HG02884 (cell line): Measurements from ENCODE around the gene AJM1.

ENCODE experiments used
- ATAC-seq: cut with Tn5 transposase; IDR thresholded peaks from one replicate; pipeline ENCODE4 v1.9.1; 2021; ENCODE audit warnings: mild to moderate bottlenecking, moderate library complexity; ENCODE audit not compliant: unreplicated experiment

Gene AJM1

DNA sequence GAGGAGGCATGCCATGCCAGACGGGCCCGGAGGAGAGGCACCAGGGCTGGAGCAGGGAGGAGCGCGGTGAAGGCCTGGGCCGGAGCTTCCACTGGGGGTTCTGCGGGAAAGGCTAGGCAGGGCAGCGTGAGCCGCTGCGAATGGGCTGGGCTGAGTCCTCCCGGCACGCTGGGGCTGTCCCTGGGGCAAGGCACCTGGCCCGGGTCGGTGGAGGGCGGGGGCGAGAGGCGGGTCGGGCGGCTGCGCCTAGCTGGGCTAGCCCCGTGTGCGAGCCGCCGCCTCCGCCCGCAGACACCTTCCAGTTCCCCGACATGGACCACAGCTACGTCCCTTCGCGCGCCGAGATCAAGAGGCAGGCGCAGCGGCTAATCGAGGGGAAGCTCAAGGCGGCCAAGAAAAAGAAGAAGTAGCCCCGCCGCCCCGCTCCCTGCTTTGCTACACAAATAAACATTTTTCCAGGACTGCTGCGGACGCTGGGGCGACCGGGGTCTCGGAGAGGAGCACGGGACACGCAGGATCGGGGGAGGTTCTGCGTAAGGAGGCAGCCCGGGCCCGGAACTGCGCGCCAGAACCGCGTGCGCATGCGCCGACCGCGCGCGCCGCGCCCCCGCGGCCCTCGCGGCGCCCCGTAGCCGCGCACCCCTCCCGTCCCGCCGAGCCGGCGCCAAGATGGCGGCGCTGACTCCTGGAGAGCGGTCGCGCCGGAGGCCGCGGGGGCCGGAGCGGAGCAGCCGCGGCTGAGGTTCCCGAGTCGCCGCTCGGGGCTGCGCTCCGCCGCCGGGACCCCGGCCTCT lies 34.8 kb upstream of the AJM1 start, which contains the start of gene RABL6:
Gene RABL6, plus strand, starts transcription at position 668 of the 794 bp plus-strand sequence. CDS start 249 bp downstream, outside the sequence.
- peak; percentile 64 for ATAC-seq

DNA sequence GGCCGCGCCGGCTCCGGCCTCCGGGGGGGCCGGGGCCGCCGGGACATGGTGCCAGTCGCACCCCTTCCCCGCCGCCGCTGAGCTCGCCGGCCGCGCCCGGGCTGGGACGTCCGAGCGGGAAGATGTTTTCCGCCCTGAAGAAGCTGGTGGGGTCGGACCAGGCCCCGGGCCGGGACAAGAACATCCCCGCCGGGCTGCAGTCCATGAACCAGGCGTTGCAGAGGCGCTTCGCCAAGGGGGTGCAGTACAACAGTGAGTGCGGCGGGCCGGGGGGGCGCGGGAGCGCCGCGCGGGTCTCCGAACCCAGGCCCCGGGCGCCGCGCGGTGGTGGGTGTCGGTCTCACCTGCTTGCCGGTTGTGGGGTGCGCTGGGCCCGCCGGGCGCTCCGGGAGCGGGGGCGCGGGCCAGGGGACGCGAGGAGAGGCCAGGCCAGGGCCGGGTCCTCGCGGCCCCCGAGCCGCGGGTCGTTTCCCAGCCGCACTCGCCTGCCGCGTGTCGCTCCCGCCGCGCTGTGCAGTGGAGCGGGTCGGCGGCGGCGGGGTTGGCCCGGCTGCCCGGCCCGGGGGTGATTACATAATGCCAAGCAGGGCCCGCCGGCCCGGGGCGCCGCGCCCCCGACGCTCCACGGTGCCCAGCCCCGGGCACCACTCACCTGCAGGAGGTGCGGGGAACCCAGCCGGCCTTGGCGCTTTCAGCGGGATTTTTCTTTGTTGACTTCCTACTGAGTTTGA lies 34.0 kb upstream of the AJM1 start:
- ATAC-seq: peak; percentile 37

DNA sequence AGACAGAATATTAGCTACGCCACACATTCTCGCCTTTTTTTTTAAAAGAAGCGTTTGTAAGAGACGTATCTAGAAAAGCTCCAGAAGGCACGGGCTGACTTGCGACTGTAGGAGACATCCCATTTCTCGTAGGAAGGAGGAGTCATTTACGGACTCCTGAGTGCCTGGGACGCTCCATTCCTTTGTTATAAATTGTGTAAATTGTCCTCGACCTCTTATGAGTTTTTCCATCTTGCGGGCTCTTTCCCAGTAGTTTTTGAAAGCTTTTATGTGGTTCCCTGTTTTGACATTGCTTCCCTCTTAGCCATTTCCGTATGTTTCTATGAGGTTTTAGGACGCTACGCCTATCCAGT lies 33.5 kb upstream of the AJM1 start:
- no peak for ATAC-seq

DNA sequence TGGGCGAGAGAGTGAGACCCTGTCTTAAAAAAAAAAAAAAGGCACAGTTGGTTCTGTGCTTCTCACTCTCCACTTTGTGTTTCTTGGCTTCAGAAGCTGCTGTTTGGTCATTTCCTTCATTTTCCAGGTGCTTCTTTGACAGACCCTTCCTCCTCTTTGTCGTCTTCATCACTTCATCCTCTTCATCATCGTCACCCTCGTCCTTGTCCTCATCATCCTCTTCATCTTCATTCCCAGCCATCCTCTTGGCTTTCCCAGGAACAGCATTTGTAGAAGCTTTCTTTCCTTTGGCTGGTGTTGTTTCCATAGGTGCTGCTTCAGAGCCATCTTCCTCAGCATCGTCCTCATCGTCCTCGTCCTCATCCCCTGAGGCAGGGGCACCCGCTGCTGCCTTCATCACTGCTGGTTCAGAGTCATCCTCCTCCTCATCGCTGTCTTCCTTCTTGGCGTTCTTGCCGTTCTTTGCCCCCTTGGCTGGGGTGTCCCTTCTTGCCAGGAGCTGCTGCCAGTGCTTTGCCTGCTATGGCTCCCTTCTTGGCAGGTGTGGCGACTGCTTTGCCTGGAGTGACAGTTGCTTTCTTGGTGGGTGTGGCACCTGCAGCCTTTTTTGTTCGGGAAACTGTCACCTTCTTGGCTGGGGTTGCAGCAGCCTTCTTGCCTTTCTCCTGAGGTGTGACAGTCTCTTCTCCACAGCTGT lies 27.4 kb upstream of the AJM1 start:
- no peak for ATAC-seq

DNA sequence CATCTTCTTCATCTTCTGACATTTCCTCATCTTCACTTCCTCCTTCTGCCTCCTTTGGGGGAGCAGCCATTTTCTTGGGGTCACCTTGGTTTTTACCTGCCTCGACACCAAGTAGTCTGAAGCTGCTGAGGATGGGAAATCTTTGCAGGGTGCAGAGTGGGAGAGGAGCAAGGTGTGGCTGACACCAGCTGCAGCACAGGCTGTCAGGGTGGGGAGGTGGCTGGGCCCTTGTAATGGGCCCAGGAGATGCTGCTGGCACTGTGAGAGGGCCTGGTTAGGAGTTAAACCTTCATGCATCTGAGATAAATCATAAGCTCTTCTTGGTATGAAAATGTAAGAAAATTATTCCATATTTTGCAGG lies 26.9 kb upstream of the AJM1 start:
- ATAC-seq: no peak

DNA sequence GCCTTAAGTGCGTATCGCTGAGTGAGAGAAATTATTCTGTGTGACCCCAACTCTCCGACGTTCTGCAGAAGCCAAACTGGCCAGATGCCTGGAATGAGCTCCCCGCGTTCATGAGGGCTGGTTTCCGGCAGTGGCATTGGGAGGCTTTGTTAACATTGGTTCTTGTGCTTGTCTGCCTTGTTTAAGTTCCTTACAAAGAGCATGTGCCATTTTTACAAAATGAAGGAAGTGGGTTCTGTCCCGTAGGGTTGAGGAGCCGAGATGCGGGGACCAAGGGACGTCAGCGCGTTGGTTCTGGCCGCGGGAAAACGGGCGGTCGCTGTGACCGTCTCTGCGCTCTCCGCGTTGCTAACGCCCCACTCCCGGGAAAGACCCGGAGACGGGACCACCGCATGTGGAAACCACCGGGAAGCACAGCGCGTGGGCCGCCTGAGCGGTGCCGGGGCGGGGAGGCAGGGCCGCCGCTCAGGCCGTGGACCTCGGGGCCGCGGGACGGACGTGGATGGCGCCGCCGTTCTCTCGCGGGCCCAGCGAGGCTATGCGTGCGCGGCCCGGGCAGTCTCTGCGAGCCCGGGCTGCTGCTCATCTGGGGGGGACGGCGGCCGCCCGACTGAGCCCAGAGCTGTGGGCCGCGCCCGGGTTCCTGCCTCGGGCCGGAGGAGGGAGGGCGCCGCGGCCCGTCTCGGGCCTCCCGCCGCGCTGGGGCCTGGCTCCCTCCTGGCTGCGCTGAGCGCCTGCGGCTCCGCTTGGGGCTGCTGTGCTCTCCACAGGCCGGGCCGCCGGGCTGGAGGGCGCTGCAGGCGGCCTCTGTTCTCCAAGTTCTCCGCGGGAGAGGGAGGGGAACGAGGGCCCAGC lies 21.1 kb upstream of the AJM1 start:
- no peak for ATAC-seq

DNA sequence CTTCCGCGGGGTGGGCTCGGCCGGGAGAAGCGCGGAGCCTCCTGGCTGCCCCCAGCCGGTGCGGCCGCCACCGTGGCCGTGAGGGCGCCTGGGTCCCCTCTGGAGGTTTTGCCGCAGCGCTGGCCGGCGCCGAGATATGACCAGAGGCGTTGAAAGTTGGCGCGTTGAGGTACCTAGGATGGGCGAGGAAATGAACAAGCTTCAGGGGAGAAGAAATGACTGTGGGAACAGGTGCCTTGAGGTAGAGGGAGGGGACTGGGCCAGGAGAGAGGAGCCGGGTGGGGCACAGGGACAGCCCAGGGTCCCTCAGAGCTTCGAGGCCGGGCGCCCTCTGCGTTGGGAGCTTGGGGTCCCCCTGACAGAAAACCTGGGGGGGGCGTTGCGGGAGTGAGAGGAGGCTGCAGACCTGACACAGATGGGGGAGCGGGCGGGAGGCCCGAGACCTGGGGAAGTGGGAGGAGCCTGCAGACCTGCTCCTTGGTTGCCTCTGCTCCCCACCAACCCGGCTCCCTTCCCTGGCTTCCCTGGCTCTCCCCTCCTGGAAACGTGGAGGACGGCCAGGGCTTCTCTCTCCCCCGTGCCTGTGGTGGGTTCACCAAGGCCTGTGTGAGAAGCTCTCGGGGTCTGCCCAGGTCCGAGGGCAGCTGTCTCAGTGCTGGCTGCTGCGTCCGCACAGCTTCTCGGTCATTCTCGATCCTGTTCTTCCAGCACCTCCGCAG lies 20.3 kb upstream of the AJM1 start:
- no peak for ATAC-seq

DNA sequence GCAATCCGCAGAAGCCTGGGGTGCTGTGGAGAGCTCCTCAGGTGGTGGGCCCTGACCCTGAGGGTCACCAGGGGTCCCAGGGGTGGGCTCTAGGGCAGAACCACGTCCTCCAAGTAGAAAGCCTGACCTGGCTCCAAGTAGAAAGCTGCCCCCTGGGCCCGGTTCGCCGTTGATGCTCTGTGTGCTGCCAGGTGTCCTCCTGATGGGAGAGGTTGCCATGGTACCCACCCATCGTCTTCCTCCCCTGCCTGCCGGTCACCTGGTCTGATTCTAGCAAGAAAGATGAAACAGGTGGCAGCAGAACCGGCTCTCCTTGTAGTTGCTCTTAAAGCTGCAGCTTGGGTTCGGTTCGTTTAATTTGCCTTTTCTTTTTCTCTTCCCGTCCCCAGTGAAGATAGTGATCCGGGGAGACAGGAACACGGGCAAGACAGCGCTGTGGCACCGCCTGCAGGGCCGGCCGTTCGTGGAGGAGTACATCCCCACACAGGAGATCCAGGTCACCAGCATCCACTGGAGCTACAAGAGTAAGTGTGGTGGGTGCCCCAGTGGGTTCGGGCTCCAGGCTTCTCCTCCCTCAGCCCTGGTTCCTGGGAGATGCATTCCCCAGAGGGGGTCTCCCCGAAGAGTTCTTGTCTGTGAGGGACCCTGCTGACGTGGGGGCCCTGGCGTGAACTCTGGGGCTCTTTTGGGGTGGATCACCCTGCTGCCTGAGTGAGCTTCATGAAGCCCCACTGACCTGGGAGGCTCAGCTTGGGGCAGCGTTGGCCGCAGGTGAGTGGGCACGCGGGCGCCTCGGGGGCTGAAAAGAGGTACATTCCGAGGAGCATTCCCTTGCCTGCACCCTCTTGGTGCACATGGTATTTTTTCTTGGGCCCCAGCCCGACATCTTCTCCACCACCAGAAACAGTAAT lies 18.9 kb upstream of the AJM1 start:
- no peak for ATAC-seq

DNA sequence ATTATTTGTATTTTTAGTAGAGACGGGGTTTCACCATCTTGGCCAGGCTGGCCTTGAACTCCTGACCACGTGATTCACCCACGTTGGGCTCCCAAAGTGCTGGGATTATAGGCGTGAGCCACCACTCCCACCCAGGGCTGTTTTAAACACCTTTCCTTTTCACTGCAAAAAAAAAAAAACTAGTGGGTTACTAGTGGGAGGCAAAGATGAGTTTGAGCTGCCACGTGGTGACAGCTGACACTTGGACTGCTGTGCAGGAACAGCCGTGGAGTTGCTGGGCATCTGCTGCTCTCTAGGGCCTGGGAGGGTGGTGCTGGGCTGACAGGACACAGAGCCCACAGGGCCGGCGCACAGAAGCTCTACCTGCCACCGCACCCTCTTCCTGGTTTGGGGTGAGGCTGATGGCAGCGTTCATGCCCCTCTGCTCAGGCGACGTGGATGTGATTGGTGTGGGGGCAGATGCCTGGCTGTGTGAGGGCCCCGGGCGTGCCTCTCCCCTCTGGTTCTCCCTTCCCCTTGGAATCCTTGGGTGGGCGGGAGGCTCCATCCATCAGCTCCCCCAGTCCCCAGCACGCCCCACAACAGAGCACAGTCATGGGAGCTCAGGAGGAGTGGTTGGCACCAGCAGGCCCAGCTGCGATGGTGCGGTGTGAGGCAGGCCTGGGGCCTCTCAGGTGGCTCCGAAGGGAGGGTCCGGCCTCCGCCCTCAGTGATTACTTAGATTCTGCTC lies 17.6 kb upstream of the AJM1 start:
- no peak for ATAC-seq

DNA sequence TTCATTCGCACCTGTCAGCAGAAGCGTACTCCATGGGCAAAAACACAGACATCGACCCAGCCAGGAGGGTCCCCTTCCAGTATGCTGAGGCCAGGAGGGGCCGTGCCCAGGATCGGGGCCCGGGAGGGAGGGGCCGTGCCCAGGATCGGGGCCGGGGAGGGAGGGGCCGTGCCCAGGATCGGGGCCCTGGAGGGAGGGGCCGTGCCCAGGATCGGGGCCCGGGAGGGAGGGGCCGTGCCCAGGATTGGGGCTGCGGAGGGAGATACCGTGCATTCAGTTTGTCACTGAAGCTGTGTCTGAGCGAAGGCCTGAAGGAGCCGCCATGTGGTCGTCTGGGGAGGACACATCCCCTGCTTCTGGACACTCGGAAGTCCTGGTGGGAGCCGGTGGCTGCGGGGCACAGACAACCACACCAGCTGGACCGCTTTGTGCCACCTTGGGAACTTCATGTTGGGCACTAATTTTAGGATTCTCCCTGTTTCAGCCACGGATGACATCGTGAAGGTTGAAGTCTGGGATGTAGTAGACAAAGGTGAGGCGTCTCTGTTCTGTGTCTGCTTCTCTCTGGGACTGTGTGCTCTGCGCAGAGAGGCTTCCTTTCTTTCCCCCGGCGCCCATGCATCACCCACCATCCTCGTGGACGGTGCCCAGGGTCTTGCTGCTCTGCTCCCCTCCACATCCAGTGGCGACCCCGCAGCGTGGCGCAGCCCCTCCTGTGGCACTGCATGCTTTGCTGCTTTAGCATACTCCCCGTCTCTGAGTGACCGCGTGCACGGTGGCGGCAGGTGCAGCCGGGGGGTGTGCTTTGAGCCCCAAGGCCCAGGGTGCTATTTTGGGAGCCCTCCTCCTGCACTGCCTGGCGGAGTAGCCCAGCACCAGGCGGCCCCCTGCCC lies 16.7 kb upstream of the AJM1 start:
- ATAC-seq: no peak

DNA sequence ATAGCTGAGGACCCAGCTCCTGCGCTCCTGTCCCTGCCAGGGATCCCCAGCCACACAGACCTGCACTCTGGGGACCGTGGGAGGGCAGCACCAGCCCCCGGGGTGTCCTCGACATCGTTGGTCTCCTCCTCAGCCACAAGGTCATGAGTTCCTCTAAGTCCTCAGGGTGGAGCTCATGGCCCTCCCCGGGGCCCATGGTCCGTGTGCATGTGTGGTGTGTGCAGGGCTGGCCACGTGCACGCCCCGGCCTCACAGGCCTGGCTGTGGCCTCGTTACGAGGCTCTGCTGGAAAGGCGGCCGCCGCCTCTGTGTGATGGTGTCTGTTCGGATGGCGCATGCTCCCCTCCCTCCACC lies 16.1 kb upstream of the AJM1 start:
- ATAC-seq: no peak

DNA sequence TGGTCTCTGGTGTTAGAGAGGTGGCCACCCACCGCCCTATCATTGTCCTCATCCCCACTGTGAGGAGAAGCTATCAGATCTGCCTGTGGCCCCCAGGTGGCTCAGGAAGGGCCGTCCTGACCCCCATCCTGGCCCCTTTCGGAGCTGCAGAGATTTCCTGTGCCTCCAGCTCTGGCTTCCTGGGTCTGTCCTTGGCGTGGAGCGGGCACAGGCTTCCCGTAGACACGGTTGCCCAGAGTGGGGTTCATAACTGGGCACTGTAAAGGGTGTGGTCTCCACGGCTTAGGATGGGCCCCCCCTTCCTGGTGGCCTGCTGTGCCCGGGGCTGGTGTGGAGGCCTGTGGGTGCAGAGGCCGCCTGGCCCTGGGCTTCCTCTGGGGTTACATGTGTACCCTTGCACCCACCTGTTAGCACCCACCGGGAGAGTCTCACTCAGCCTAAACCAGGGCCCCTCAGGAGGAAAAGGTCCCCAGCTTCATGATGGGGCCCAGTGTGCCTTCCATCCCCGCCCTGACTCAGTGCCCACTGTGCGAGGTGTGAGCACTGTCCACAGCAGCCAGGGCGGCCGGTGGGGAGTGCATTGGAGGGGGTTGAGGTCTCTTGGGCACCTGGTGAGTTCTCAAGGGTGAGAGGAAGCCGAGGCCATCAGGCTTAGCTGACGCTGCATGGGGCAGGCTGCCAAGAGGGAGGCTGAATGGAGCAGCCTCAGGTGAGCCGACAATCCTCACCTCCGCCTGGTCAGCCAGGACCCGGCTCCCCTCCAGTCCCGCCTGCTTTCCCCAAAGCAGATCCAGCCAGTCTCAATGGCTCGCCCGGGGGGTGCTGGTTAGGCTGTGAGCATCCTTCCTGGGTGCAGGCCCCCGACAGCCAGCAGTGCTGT lies 15.3 kb upstream of the AJM1 start:
- no peak for ATAC-seq

DNA sequence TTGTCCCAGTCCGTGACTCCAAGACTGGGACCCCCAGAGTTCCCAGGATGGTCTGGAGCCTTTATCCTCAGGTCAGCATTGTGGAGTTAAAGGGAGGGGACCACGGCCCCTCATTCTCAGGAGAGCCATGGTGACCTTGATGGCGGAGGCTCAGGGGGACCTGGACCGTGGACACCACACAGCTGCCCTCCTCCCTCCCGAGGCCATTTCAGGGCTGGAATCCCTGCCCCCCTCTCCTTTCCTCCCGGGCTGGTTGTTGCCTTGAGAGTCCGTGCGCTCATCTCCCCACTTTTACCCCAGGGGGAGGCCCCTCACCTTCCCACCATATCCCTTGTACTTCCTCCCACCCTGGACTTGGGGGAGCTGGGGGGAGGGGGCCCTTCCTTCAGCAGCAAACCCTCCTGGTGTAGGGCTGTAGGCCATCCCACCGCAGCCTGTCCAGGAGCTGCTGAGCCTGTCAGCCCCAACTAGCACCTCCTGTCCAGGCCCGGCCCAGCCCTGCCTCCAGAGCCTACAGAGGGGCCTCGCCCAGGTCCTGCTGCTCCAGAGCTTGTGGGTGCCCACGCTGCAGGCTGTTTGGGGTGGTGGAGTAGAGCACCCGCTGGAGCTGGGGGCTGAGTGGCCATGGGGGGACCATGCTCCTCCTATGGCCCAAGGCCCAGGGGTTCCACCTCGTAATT lies 14.3 kb upstream of the AJM1 start:
- ATAC-seq: no peak

DNA sequence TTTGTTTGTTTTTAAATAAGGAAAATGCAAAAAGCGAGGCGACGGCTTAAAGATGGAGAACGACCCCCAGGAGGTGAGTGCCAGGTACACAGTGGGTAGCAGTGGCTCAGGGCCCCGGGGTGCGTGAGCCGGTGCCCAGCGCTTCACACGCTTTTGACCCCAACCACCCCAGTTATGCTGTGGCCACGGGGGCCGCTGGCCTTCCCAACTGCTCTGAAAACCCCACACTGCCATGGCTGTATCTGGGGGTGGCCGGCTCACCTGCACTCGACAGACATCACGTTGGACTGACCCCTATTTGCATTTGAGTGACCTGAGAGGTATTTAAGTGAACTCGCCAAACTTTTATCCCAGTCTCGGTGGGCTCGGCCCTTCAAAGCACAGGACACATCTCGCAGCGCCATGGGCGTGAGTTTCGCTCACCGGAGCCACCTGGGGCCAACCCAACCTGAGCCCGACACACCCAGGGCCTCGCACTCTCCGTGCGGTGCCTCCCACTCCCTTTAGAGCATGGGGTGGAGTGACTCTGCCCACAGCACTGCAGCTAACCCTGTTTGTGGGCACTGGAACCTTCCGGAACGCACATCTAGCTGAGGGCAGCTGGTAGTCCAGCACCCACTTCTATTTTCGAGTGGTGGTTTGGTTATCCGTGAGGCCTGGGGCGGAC lies 13.7 kb upstream of the AJM1 start:
- no peak for ATAC-seq

DNA sequence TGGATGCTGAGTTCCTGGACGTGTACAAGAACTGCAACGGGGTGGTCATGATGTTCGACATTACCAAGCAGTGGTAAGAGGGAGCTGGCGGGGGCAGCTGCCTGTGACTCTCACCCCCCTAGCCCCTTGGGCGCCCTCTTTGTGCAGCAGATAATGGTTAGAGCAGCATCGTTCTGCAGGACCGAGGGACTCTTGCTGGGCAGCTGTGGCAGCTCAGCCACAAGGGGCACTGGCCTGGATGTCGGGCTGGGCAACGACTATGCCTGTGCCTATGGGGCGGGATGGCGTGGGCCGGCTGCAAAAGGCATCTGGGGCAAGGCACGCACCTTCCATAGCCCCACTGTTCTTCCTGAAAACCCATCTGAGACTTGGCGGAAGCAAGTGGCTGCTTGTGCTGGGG lies 12.9 kb upstream of the AJM1 start:
- no peak for ATAC-seq
